ENCODE results near the gene WWOX.
"Not testable (repeated sequence)": the region's sequence is repeated elsewhere in the genome, so short reads cannot be mapped to it uniquely, and the experiment has no call there.

Gene WWOX

DNA sequence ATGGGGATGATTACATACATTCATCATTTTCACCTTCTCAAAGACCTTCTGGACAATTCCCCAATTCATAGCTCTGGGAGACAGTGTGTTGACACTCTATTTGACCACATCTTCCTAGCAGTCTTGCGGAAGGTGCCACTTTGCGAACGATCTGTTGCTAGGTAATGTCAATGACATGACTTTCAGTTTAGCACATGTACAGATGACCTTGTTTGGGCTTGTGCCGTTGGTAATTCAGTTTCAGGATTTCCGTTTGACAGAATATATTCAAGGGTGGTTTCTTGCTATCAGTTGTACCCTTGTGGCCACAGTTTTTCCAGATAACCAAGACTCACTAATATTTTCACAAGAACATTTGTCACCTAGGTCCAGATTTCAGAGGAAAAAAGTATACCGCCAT is 478.2 kb downstream of the WWOX start:
- DNase-seq (ENCODE audit: low spot score), result no peak

DNA sequence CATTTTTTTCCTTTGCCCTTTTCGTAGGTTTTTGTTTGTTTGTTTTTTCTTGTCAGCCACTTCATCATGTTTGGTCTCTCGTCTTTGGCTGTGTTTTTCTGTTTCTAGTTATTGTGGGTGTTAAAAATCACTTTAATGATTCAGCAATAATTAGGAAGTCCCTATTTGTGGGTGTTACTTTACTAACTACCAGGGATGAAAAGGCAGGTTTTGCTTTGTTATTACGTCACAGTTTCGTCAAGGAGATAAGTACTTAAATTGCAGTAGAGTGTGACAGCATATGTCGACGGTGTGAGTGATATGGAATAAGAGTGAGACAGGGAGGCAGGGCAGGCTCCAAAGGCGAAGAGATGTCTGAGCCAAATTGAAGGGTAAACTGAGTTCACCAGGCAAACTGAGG is 479.6 kb downstream of the WWOX start:
- DNase-seq (ENCODE audit: low spot score), result no peak

GRCh38 chr16:78583441-78583840 is 484.0 kb downstream of the WWOX start:
- DNase-seq (ENCODE audit: low spot score), result no peak

GRCh38 chr16:78584213-78584860 is 484.9 kb downstream of the WWOX start:
- no peak for DNase-seq (ENCODE audit: low spot score)

GRCh38 chr16:78584991-78585390 is 485.5 kb downstream of the WWOX start:
- no peak for DNase-seq (ENCODE audit: low spot score)

DNA sequence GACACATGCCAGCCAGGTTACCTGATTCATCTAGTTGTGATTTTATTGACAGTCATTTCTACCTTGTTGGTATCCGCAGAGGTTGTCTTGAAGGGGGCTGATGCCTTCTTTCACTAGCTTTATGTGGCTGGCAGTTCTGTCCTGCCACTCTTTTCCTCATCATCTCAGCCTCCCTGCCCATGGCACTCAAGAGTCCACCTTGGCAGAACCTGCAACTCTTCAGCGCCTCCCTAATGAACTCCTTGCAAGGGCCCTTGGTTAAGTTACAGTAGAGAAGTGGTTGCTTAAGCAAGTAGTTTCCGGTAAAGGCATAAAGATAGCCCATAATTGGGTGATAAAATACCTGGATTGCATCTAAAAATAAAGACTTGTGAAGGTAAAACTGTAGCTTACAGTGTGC is 489.9 kb downstream of the WWOX start:
- no peak for DNase-seq (ENCODE audit: low spot score)

GRCh38 chr16:78591682-78592103 is 492.2 kb downstream of the WWOX start:
- no peak for DNase-seq (ENCODE audit: low spot score)

- DNase-seq (ENCODE audit: low spot score), result no peak
These were observed 492.7 kb downstream of the WWOX start for GRCh38 chr16:78592111-78592510.

DNA sequence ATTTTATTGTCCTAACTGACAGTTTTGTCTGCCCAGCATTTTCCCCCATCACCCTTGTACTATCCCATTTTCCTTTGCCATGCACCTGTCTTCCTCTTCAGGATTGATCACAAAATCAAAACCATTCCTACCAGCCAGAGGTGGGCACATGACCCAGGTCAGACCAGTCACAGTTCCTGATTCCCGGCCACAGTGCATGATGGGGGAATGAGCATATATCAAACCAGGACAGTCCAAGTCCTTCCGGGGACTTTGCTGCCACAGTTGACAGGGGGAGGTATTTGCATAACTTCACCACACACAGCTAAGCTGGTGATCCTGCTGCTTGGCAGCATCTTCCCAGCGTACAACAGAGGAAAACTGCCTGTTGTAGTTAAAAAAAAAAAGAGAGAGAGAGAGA is 493.9 kb downstream of the WWOX start:
- no peak for DNase-seq (ENCODE audit: low spot score)

DNA sequence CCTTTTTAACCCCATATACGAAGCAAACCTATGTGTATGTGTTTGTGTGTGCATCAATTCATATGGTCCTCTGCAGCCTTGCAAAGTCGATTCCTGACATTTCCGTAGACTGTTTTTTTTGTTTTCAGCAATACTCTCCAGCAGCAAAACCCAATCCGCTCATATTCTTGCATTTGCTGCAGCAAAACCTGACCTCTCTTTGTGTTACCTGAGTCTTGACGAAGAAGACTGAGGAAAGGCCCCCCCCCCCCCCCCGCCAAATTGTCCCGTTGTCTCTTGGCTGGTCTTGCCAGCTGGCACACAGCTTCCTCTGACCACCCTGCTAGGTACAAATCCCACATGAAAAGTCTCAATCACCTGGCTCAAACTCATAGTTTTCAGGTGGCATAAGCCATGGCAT is 494.7 kb downstream of the WWOX start:
- DNase-seq (ENCODE audit: low spot score), result no peak

- no peak for DNase-seq (ENCODE audit: low spot score)
These were observed 497.0 kb downstream of the WWOX start for GRCh38 chr16:78596348-78596995.

- DNase-seq (ENCODE audit: low spot score), result no peak
These were observed 497.6 kb downstream of the WWOX start for GRCh38 chr16:78596996-78597422.

DNA sequence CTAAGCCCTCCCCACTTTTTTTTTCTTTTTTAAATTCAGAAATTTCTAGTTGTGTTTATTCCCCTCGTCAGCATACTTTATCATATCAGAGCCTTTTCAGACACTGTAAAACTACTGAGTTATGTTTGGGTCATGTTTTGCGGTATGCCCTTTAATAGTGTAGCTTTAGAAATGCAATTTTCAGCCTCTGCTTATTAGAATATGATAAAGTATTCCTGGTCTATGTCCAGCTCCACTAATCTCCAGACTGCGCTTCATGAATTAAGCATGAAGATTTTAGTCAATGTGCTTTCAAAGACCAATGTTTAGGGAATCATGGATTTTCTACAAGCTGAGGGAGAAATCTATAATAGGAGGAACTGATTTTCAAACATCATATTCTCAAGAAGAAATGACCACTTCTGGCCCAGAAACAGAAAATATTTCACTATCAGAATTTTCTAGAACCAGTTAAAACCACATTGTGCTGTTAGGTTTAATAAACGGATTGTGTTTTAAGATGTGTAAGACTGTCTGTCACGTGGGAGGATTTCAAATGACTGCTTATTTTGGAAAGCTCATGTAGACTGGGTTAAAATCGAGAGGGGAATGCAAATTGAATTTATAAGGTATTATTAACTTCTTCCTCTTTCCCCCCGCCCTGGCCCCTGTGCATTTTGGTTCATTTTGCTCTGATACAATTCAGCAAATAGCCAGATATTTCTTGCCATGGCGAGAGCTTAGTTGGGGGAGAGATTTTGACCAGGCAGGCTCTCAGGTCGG is 498.5 kb downstream of the WWOX start:
- DNase-seq (ENCODE audit: low spot score), result no peak

DNA sequence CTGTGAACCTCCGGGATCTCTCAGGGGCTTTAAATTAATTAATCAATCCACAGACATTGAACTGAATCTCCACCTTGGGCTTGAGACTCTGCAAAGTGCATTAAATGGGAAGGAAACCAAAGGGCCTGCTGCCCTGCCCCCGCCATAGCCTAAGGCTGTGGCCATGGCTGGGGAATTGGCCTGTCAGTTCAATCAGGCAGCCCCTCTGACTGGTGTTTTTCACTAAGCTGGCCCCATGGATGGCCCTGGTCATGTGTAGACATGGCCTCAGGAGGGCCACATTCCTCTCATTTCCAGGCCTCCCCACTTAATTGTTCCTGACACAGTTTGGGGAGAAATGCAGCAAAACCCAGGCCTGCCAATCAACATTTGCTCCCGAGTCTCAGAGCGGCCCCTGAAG is 499.8 kb downstream of the WWOX start:
- DNase-seq (ENCODE audit: low spot score), result no peak

- not testable (repeated sequence) for DNase-seq (ENCODE audit: low spot score)
These were observed 505.1 kb downstream of the WWOX start for GRCh38 chr16:78604423-78605062.

- DNase-seq (ENCODE audit: low spot score), result no peak
These were observed 506.2 kb downstream of the WWOX start for GRCh38 chr16:78605548-78606101.

- no peak for DNase-seq (ENCODE audit: low spot score)
These were observed 507.1 kb downstream of the WWOX start for GRCh38 chr16:78606545-78606944.

DNA sequence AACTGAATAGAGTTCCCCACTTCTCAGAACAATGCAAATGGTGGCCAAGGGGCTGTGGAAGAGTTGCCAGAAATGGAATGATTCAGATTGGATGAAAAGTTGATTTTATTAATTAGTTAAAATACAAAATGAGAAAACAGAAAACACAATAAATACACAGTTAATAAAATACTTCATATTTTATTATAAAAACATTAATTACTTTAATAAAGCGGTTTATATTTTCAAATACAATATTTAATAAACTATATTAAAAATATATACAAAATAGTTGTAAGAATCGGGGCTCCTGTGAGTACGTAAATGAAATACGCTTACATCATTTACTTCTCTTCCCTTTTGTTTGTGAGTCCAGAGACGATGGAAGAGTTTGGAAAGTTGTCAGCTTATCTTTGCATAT is 507.6 kb downstream of the WWOX start:
- DNase-seq (ENCODE audit: low spot score), result no peak

GRCh38 chr16:78607465-78607864 is 508.0 kb downstream of the WWOX start:
- DNase-seq (ENCODE audit: low spot score), result no peak

DNA sequence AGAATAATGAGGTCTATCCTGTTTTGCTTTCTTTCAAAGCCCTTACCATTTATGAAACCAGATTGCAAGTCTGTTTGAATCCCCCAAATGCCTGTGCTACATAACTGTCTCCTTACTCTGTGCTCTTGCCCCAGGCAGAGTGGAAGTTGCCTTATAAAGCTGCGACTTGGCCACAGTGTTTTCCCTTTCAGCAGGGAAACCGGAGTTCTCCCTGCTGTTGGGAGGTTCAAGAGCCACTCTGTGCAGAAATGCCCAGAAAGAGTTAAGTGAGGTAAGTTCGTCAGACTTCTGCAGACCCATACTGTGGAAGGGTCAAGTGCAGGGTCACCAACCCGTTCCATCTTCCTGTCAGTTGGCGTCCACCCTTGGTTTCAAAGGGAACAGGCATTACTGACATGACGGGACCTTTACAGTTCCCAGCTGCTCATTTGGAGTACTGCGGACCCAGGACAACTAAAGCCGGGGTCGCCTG is 508.9 kb downstream of the WWOX start:
- DNase-seq (ENCODE audit: low spot score), result no peak

- no peak for DNase-seq (ENCODE audit: low spot score)
These were observed 510.2 kb downstream of the WWOX start for GRCh38 chr16:78609402-78610274.

Data from ecto neural progenitor cell (in vitro differentiated cells).